Fibroblast of lung (primary cell): ENCODE results near the gene NMRK2. TPM values are rescaled to one million over a fixed set of nuclear protein-coding genes. Genes with fewer than 3 reads are reported as not detected.

Experiments used
- DNase-seq, 2 donors: peaks; one replicate each; pipeline versions ENCODE4 v3.0.0 to v3.0.0-alpha.2; 2010; ENCODE audit warnings: low read depth in 2 of 2
- H2AFZ ChIP-seq: 2 replicates; pipeline ENCODE4 v1.5.1; 2012; ENCODE audit warnings: low read length, control low read depth, inconsistent platforms
- H3K27ac ChIP-seq: 2 replicates; pipeline ENCODE4 v1.5.1; 2011; ENCODE audit warnings: low read length, control low read depth; ENCODE audit not compliant: insufficient read depth
- H3K27me3 ChIP-seq: 2 replicates; pipeline ENCODE4 v1.5.1; 2011; ENCODE audit warnings: mild to moderate bottlenecking, low read length; ENCODE audit not compliant: control insufficient read depth, insufficient read depth
- H3K36me3 ChIP-seq: 2 replicates; pipeline ENCODE4 v1.5.1; 2011; ENCODE audit warnings: low read length; ENCODE audit not compliant: control insufficient read depth, insufficient read depth
- H3K4me1 ChIP-seq: 2 replicates; pipeline ENCODE4 v1.5.1; 2011; ENCODE audit warnings: low read length; ENCODE audit not compliant: control insufficient read depth, insufficient read depth; ENCODE audit errors: extremely low read depth
- H3K4me2 ChIP-seq: 2 replicates; pipeline ENCODE4 v1.5.1; 2011; ENCODE audit warnings: low read length, control low read depth; ENCODE audit not compliant: insufficient read depth; ENCODE audit errors: extremely low read depth
- H3K4me3 ChIP-seq, 4 experiments: fragments of 200-600 bp in 1 of 4; sonication (generic) in 1 of 4; replicated peaks in 1 of 4; 2 replicates each; pipeline ENCODE4 v1.5.1; 2011 to 2016; ENCODE audit warnings: low read length in 4 of 4, low read depth in 3 of 4, mild to moderate bottlenecking in 3 of 4, control low read depth in 2 of 4, inconsistent platforms in 1 of 4, mixed read lengths in 1 of 4; ENCODE audit not compliant: insufficient read depth in 1 of 4; ENCODE audit errors: control extremely low read depth in 1 of 4
- H3K79me2 ChIP-seq: 2 replicates; pipeline ENCODE4 v1.5.1; 2012; ENCODE audit warnings: mild to moderate bottlenecking, low read length, inconsistent platforms; ENCODE audit not compliant: control insufficient read depth, insufficient read depth
- H3K9ac ChIP-seq: 2 replicates; pipeline ENCODE4 v1.5.1; 2011; ENCODE audit warnings: mild to moderate bottlenecking, low read length, control low read depth; ENCODE audit not compliant: insufficient read depth
- H3K9me3 ChIP-seq: 2 replicates; pipeline ENCODE4 v1.5.1; 2012; ENCODE audit warnings: low read depth, low read length; ENCODE audit not compliant: control insufficient read depth, insufficient read depth
- H4K20me1 ChIP-seq: 2 replicates; pipeline ENCODE4 v1.5.1; 2011; ENCODE audit warnings: low read length; ENCODE audit not compliant: control insufficient read depth, insufficient read depth; ENCODE audit errors: extremely low read depth
- CTCF ChIP-seq, 2 donors: IDR thresholded peaks in 1 of 2; conservative IDR thresholded peaks in 1 of 2; 1 replicate in 1 of 2; 2 replicates in 1 of 2; pipeline ENCODE4 v1.5.1; 2011 to 2012; ENCODE audit warnings: low read length in 2 of 2, control low read depth in 1 of 2, inconsistent platforms in 1 of 2, low read depth in 1 of 2, mild to moderate bottlenecking in 1 of 2
- EZH2 ChIP-seq: IDR thresholded peaks from 2 replicates; pipeline ENCODE4 v1.5.1; 2012; ENCODE audit warnings: low read length, control low read depth, mild to moderate bottlenecking; ENCODE audit errors: missing control alignments
- polyA plus RNA-seq, 2 donors: library from polyadenylated mRNA; depleted of rRNA in 1 of 2; stranded (reverse) in 1 of 2; unstranded in 1 of 2; fragments of >200 nt; gene quantifications; 2 replicates each; pipeline ENCODE4 v1.2.1, GENCODE V29; 2011 to 2012; ENCODE audit warnings: missing spikeins in 1 of 2
- total RNA-seq: library from RNA; depleted of rRNA; stranded (reverse); fragments of >200 nt; gene quantifications from 2 replicates; pipeline ENCODE4 v1.2.1, GENCODE V29; 2014

Gene NMRK2
- total and polyA plus RNA-seq, 2 donors (not counting 1 experiment from before 2014, with no cell fraction given) = not detected

GRCh38 chr19:3895788-3896187, 37.1 kb upstream of the NMRK2 start:
- TF ChIP-seq CTCF (conservative IDR thresholded peaks at IDR 0.05 in 1 of 2, IDR thresholded peaks at IDR 0.05 in 1 of 2; ENCODE audit: low read depth in 1 of 2, low read length in 2 of 2) = no peak
- TF ChIP-seq EZH2 = no peak
- Histone ChIP-seq H3K36me3 (no peaks in the 10 kb centered on the region), H3K4me1 (no peaks in the 10 kb centered on the region), H2AFZ (no peak overlapping the region), H3K27ac (no peak overlapping the region), H3K79me2 (no peaks in the 10 kb centered on the region), H3K9ac (no peak overlapping the region), H3K9me3 (no peaks in the 10 kb centered on the region), H3K4me2 (no peak overlapping the region), H3K27me3 (no peaks in the 10 kb centered on the region), H4K20me1 (no peaks in the 10 kb centered on the region), H3K4me3 (no peak overlapping the region)
- DNase-seq = no peak

GRCh38 chr19:3897936-3898335, 34.9 kb upstream of the NMRK2 start:
- Histone ChIP-seq H3K27ac (no peak overlapping the region), H3K9me3 (no peaks in the 10 kb centered on the region), H4K20me1 (no peaks in the 10 kb centered on the region), H2AFZ (no peak overlapping the region), H3K27me3 (no peaks in the 10 kb centered on the region), H3K9ac (no peak overlapping the region), H3K4me2 (no peak overlapping the region), H3K4me1 (no peaks in the 10 kb centered on the region), H3K79me2 (no peaks in the 10 kb centered on the region), H3K36me3 (no peaks in the 10 kb centered on the region), H3K4me3 (no peak overlapping the region)
- DNase-seq = no peak
- TF ChIP-seq EZH2 (no peak), CTCF (conservative IDR thresholded peaks at IDR 0.05 in 1 of 2, IDR thresholded peaks at IDR 0.05 in 1 of 2; ENCODE audit: low read depth in 1 of 2, low read length in 2 of 2) (no peak)

- Histone ChIP-seq H3K79me2 (no peaks in the 10 kb centered on the region), H3K9me3 (no peaks in the 10 kb centered on the region), H3K27ac (no peak overlapping the region), H3K4me2 (no peak overlapping the region), H3K4me1 (no peaks in the 10 kb centered on the region), H3K27me3 (no peaks in the 10 kb centered on the region), H3K36me3 (no peaks in the 10 kb centered on the region), H2AFZ (no peak overlapping the region), H4K20me1 (no peaks in the 10 kb centered on the region), H3K9ac (no peak overlapping the region), H3K4me3 (no peak overlapping the region)
- TF ChIP-seq CTCF (conservative IDR thresholded peaks at IDR 0.05 in 1 of 2, IDR thresholded peaks at IDR 0.05 in 1 of 2; ENCODE audit: low read depth in 1 of 2, low read length in 2 of 2) = no peak
- DNase-seq = no peak
These were observed 34.4 kb upstream of the NMRK2 start for GRCh38 chr19:3898426-3898825.
